ENCODE data around the gene ENTR1. TPM values are rescaled to one million over a fixed set of nuclear protein-coding genes. Genes with fewer than 3 reads are reported as not detected.
A peak's percentile ranks its signal among the peaks of the same experiment; 100 is the strongest.

ENTR1 gene
- total RNA-seq, 4 donors from 2014 or later, result 26.3 to 55.1 (median 44.0) TPM

GRCh38 chr9:136442265-136442664 is 31.9 kb upstream of the ENTR1 start:
- Histone ChIP-seq H3K27me3 (no peaks in the 10 kb centered on the region), H3K27ac (no peak overlapping the region), H3K36me3 (peaks cover 0 to 68% of the 10 kb centered on the region in 2 donors)

DNA sequence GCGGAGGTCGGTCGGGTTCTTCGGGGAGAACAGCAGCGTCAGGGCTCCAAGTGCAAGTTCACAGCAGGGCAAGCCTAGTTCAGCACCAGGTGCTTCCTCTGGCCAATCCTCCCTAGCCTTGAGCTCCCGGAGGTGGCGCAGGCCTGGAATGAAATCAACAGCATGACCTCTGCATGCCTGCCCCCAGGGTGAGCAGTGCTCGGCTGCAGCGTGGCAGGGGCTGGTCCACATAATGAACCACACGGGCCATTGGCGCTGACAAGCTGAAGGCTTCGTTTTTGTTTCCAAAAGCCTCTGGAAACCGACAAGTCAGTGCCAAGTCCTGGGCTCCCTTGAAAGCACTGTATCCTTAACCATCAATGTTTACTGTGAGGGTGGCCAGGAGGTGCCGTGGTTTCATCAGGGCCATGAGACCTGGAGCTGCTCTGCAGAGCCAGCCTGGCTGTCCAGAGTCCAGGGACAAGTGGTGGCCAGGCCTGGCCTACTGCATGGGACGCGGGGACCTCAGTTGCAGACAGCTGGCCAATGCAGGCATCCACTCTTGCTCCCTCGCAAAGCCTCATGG is 31.3 kb upstream of the ENTR1 start:
- peaks cover 0 to 34% (median 17%) of the 10 kb centered on the region in 3 donors for H3K4me1 ChIP-seq
- no peak for TF ChIP-seq EP300 (IDR thresholded peaks at IDR 0.05)
- TF ChIP-seq POLR2A (IDR thresholded peaks at IDR 0.05), result no peak
- TF ChIP-seq POLR2AphosphoS5 (IDR thresholded peaks at IDR 0.05), result no peak
- no peak for TF ChIP-seq CTCF (IDR thresholded peaks at IDR 0.05)
- no peak overlapping the region for H3K27ac ChIP-seq
- WGBS, 2 donors (ENCODE audit: low coverage in 1 of 2), result 76 to 100% methylated on average over 1 to 3 of the region's 17 CpGs
- ATAC-seq, result no peak
- H3K4me3 ChIP-seq, result no peak overlapping the region
- no peaks in the 10 kb centered on the region for H3K27me3 ChIP-seq
- H3K9me3 ChIP-seq, result no peaks in the 10 kb centered on the region
- H3K36me3 ChIP-seq, result peaks cover 0 to 63% of the 10 kb centered on the region in 2 donors

More at GRCh38 chr9:136442265-136442664, 31.9 kb upstream of the ENTR1 start:
- no peak for ATAC-seq
- no peak overlapping the region for H3K4me3 ChIP-seq
- peaks cover 0 to 29% (median 12%) of the 10 kb centered on the region in 3 donors for H3K4me1 ChIP-seq
- TF ChIP-seq CTCF (IDR thresholded peaks at IDR 0.05) (no peak), POLR2A (IDR thresholded peaks at IDR 0.05) (no peak), POLR2AphosphoS5 (IDR thresholded peaks at IDR 0.05) (no peak), EP300 (IDR thresholded peaks at IDR 0.05) (no peak)
- whole genome bisulfite sequencing, 2 donors (ENCODE audit: low coverage in 1 of 2), result 78% methylated on average over 5 of the region's 5 CpGs; no CpG with 5 or more reads in 1 of the 2 donors
- H3K9me3 ChIP-seq, result no peaks in the 10 kb centered on the region

- Histone ChIP-seq H3K4me1 (peaks cover 0 to 39% (median 21%) of the 10 kb centered on the region in 3 donors), H3K27ac (no peak overlapping the region), H3K27me3 (no peaks in the 10 kb centered on the region), H3K4me3 (no peak overlapping the region), H3K36me3 (peaks cover 0 to 63% of the 10 kb centered on the region in 2 donors), H3K9me3 (no peaks in the 10 kb centered on the region)
- no peak for ATAC-seq
- TF ChIP-seq CTCF (IDR thresholded peaks at IDR 0.05) (no peak), POLR2A (IDR thresholded peaks at IDR 0.05) (no peak), EP300 (IDR thresholded peaks at IDR 0.05) (no peak), POLR2AphosphoS5 (IDR thresholded peaks at IDR 0.05) (no peak)
- 79 to 86% methylated on average over 6 to 10 of the region's 15 CpGs for WGBS, 2 donors (ENCODE audit: low coverage in 1 of 2)
These were observed 30.8 kb upstream of the ENTR1 start for GRCh38 chr9:136441191-136441680.

DNA sequence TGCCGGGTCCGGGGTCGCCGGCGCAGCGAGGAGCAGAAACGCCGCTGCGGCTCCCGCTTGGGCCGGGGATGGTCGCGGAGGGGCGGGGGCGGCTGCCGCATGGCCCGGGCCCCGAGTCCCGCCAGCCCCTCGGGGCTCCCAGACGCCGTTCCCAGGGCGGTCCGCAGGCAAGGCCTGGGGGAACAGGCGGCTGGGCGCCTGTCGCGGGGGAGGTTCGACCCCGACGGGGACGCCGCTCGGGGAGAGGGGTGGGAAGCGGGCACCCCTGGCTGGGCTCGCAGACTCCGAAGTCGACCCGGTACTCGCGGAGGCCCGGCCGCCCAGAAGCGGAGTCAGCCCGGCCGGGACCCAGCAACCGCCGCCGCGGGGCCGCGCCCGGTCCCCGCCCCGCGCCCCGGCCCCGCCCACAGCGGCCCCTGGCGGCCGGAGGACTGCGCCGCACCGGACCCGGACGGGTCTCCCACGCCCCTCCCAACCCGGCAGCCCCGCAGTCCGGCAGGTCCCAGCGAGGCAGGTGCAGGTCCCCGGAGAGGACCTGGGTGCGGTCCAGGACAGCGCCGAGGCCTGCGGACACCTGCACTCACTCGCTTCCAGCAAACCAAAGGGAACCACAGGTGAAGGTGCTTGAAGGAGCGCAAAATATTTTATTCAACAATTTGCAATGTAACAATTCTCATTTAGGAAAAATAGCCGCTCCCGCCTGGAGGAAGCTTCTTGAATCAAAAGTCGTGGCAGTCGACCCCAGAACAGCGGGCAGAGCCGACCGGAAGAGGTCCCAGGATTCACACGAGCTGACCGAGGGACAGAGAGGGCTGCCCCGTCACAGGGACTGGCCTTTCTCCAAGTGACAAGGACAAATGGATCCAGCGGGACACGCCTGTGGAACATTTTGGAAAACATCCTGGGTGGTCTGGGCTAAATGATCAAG is 29.3 kb upstream of the ENTR1 start, which contains the start of gene INPP5E:
TSS of gene INPP5E (minus strand) at position 365 of the 928 bp plus-strand sequence. CDS start 426 bp downstream, outside the sequence.
- H3K4me1 ChIP-seq, result peaks cover 0 to 54% (median 21%) of the 10 kb centered on the region in 3 donors
- peak; percentile 93 for ATAC-seq
- peak within 1 kb of the TSS; percentile 37 to 87 (median 84) for H3K27ac ChIP-seq
- no peaks in the 10 kb centered on the region for H3K27me3 ChIP-seq
- 13 to 18% methylated on average over 4 to 11 of the region's 90 CpGs for WGBS, 2 donors (ENCODE audit: low coverage in 1 of 2)
- peaks cover 0 to 60% of the 10 kb centered on the region in 2 donors for H3K36me3 ChIP-seq
- H3K9me3 ChIP-seq, result no peaks in the 10 kb centered on the region
- TF ChIP-seq EP300 (IDR thresholded peaks at IDR 0.05) (no peak), CTCF (IDR thresholded peaks at IDR 0.05) (peak in 3 of 4 experiments; percentile 65 to 72 (median 67)), POLR2AphosphoS5 (IDR thresholded peaks at IDR 0.05) (peak; percentile 28), POLR2A (IDR thresholded peaks at IDR 0.05) (peak; percentile 44 to 46)
- H3K4me3 ChIP-seq, result peak within 1 kb of the TSS; percentile 91 to 98
